ENCODE measurements around the gene LIN9.

Gene LIN9

GRCh38 chr1:226308723-226309397 lies at the start of gene LIN9:
LIN9 (minus strand) TSS chr1:226309164; CDS start chr1:226309139, 25 bp downstream.
- no peak for TF ChIP-seq CTCF (conservative IDR thresholded peaks at IDR 0.05; ENCODE audit: control insufficient read depth, insufficient read depth, low read depth, low read length)
- H3K4me3 ChIP-seq (ENCODE audit: control insufficient read depth, low read depth, low read length), result peak within 1 kb of the TSS; percentile 90
- DNase-seq (ENCODE audit: low read depth), result peak; percentile 85

GRCh38 chr1:226357416-226357815 lies 48.5 kb upstream of the LIN9 start:
- TF ChIP-seq CTCF (conservative IDR thresholded peaks at IDR 0.05; ENCODE audit: control insufficient read depth, insufficient read depth, low read depth, low read length), result no peak
- no peak for DNase-seq (ENCODE audit: low read depth)
- H3K4me3 ChIP-seq (ENCODE audit: control insufficient read depth, low read depth, low read length), result no peak overlapping the region

GRCh38 chr1:226355669-226356551 lies 46.9 kb upstream of the LIN9 start:
- no peak for TF ChIP-seq CTCF (conservative IDR thresholded peaks at IDR 0.05; ENCODE audit: control insufficient read depth, insufficient read depth, low read depth, low read length)
- no peak for DNase-seq (ENCODE audit: low read depth)
- H3K4me3 ChIP-seq (ENCODE audit: control insufficient read depth, low read depth, low read length), result no peak overlapping the region

GRCh38 chr1:226355016-226355415 lies 46.1 kb upstream of the LIN9 start:
- TF ChIP-seq CTCF (conservative IDR thresholded peaks at IDR 0.05; ENCODE audit: control insufficient read depth, insufficient read depth, low read depth, low read length), result no peak
- H3K4me3 ChIP-seq (ENCODE audit: control insufficient read depth, low read depth, low read length), result no peak overlapping the region
- DNase-seq (ENCODE audit: low read depth), result no peak

GRCh38 chr1:226353698-226354525 lies 44.9 kb upstream of the LIN9 start:
- DNase-seq (ENCODE audit: low read depth), result no peak
- no peak for TF ChIP-seq CTCF (conservative IDR thresholded peaks at IDR 0.05; ENCODE audit: control insufficient read depth, insufficient read depth, low read depth, low read length)
- no peak overlapping the region for H3K4me3 ChIP-seq (ENCODE audit: control insufficient read depth, low read depth, low read length)

GRCh38 chr1:226351709-226352108 lies 42.7 kb upstream of the LIN9 start:
- DNase-seq (ENCODE audit: low read depth), result no peak
- no peak for TF ChIP-seq CTCF (conservative IDR thresholded peaks at IDR 0.05; ENCODE audit: control insufficient read depth, insufficient read depth, low read depth, low read length)

More at GRCh38 chr1:226351709-226352108, 42.7 kb upstream of the LIN9 start:
- no peak overlapping the region for H3K4me3 ChIP-seq (ENCODE audit: control insufficient read depth, low read depth, low read length)

Measured in fibroblast of mammary gland (primary cell).